HG03575 (cell line): Measurements from ENCODE around the gene SLC25A29.
"Not testable (repeated sequence)": the region's sequence is repeated elsewhere in the genome, so short reads cannot be mapped to it uniquely, and the experiment has no call there.

Experiments
- ATAC-seq: cut with Tn5 transposase; IDR thresholded peaks from one replicate; pipeline ENCODE4 v1.9.1; 2021; ENCODE audit not compliant: unreplicated experiment, insufficient number of reproducible peaks, low FRiP score; ENCODE audit errors: extremely low read depth

The SLC25A29 gene

GRCh38 chr14:100314724-100315123 lies 8.5 kb upstream of the SLC25A29 start:
- no peak for ATAC-seq

GRCh38 chr14:100313464-100314230 lies 7.4 kb upstream of the SLC25A29 start:
- ATAC-seq: no peak

GRCh38 chr14:100312877-100313400 lies 6.7 kb upstream of the SLC25A29 start:
- ATAC-seq: no peak

GRCh38 chr14:100312110-100312876 lies 6.0 kb upstream of the SLC25A29 start:
- not testable (repeated sequence) for ATAC-seq

- no peak for ATAC-seq
Measured at GRCh38 chr14:100309028-100309737, 2.9 kb upstream of the SLC25A29 start.

GRCh38 chr14:100308427-100308792 lies 2.2 kb upstream of the SLC25A29 start:
- not testable (repeated sequence) for ATAC-seq

GRCh38 chr14:100307766-100308426 lies 1.7 kb upstream of the SLC25A29 start:
- ATAC-seq: no peak

GRCh38 chr14:100306998-100307765 lies 938 bp upstream of the SLC25A29 start:
- ATAC-seq: no peak

- no peak for ATAC-seq
Measured at GRCh38 chr14:100305324-100306100, 732 bp downstream of the SLC25A29 start.

- ATAC-seq: no peak
Measured at GRCh38 chr14:100304825-100305323, 1.4 kb downstream of the SLC25A29 start.

- no peak for ATAC-seq
Measured at GRCh38 chr14:100303925-100304324, 2.3 kb downstream of the SLC25A29 start.

- ATAC-seq: no peak
Measured at GRCh38 chr14:100303179-100303578, 3.1 kb downstream of the SLC25A29 start.

GRCh38 chr14:100302616-100303015 lies 3.6 kb downstream of the SLC25A29 start:
- ATAC-seq: no peak

- ATAC-seq: no peak
Measured at GRCh38 chr14:100299238-100299560, 7.0 kb downstream of the SLC25A29 start.

- no peak for ATAC-seq
Measured at GRCh38 chr14:100298551-100299237, 7.5 kb downstream of the SLC25A29 start.

GRCh38 chr14:100297320-100298300 lies 8.6 kb downstream of the SLC25A29 start:
- peak; percentile 40 for ATAC-seq
